ENCODE data around the gene ODAD4. TPM values are rescaled to one million over a fixed set of nuclear protein-coding genes. Genes with fewer than 3 reads are reported as not detected.

ODAD4 gene
- total RNA-seq, 4 donors from 2014 or later: 3.7 to 5.4 (median 5.2) TPM

DNA sequence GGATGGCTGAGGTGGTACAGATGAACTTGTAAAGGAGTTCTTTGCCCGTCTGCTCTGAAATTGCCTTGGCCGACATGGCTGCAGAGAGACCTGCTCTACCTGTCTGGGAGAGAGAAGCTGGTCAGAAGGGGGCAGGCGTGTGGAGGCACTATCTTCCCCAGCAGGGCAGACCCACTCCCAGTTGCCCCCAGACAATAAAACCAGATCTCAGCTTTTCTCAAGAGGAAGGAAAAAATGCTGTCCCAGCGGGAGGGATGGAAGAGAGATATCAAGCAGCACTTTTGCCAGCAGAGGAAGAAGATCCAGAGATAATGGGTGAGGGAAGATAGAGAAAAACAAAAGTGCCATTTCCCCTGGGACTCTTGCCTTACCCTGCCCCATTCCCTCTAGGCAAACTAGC is 16.6 kb upstream of the ODAD4 start:
- WGBS, 2 donors: 82 to 87% methylated on average over 4 of the region's 4 CpGs
- H3K36me3 ChIP-seq: peaks cover 7 to 50% (median 13%) of the 10 kb centered on the region in 3 donors

DNA sequence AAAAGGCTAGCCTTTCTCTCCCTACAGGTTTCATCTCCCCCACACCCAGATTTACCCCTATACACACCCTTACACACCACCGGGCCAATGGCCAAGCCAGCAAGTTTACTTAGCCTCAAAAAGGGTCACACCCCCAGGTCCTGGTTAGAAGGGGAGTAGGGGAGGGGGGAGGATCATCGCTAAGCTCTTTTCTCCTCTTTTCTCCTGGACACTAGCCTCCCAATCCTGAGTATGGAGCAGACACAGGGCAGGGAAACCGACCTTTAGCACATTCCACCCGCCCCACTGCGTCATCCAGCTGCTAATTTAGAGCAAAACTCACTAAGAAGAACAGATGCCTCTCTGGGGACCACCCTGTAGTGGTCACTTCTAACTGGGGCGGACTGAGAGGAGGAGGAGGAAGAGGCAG is 16.1 kb upstream of the ODAD4 start:
- Histone ChIP-seq H3K27me3 (no peaks in the 10 kb centered on the region), H3K9me3 (no peaks in the 10 kb centered on the region), H3K36me3 (peaks cover 7 to 44% (median 13%) of the 10 kb centered on the region in 3 donors), H3K4me3 (no peak overlapping the region), H3K4me1 (peaks cover 0 to 60% (median 29%) of the 10 kb centered on the region in 4 donors), H3K27ac (peak overlapping the region in 2 of 4 donors; percentile 11 to 57)
- TF ChIP-seq EP300 (IDR thresholded peaks at IDR 0.05) (peak in 1 of 2 donors; percentile 20), POLR2A (IDR thresholded peaks at IDR 0.05) (no peak)
- TF ChIP-seq, protein P1, sequence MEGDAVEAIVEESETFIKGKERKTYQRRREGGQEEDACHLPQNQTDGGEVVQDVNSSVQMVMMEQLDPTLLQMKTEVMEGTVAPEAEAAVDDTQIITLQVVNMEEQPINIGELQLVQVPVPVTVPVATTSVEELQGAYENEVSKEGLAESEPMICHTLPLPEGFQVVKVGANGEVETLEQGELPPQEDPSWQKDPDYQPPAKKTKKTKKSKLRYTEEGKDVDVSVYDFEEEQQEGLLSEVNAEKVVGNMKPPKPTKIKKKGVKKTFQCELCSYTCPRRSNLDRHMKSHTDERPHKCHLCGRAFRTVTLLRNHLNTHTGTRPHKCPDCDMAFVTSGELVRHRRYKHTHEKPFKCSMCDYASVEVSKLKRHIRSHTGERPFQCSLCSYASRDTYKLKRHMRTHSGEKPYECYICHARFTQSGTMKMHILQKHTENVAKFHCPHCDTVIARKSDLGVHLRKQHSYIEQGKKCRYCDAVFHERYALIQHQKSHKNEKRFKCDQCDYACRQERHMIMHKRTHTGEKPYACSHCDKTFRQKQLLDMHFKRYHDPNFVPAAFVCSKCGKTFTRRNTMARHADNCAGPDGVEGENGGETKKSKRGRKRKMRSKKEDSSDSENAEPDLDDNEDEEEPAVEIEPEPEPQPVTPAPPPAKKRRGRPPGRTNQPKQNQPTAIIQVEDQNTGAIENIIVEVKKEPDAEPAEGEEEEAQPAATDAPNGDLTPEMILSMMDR (IDR thresholded peaks at IDR 0.05): no peak
- DNase-seq (ENCODE audit: low spot score in 2 of 2): peak; percentile 31 to 65
- WGBS, 2 donors: 30 to 37% methylated on average over 6 of the region's 6 CpGs

More for the DNA sequence above, 16.6 kb upstream of the ODAD4 start:
- H3K27me3 ChIP-seq: no peaks in the 10 kb centered on the region
- H3K9me3 ChIP-seq: no peaks in the 10 kb centered on the region
- no peak for DNase-seq (ENCODE audit: low spot score in 2 of 2)
- no peak overlapping the region for H3K4me3 ChIP-seq
- H3K27ac ChIP-seq: peak overlapping the region in 2 of 4 donors; percentile 11 to 25
- peaks cover 0 to 58% (median 28%) of the 10 kb centered on the region in 4 donors for H3K4me1 ChIP-seq
- no peak for TF ChIP-seq POLR2A (IDR thresholded peaks at IDR 0.05)
- TF ChIP-seq EP300 (IDR thresholded peaks at IDR 0.05): no peak
- TF ChIP-seq, protein P1 (IDR thresholded peaks at IDR 0.05): no peak

DNA sequence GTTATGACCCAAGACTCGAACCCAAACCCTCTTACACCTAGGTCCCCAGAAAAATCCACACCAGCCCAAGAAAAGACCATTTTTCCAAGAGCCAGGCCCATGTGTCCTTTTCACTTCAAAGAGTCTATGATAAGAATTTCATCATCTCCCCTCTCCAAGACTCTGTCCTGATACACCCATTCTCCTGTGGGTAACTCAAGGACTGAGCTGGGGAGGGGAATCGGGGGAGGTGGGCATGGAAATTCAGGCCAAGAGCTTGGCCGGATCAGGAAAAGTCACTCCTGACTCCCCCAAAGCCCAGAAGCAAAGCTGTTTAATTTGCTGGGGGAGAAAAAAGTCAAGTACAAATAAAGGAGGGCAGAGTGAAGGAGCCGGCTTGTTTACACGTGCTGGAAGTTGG is 15.4 kb upstream of the ODAD4 start:
- Histone ChIP-seq H3K9me3 (no peaks in the 10 kb centered on the region), H3K36me3 (peaks cover 7 to 38% (median 8%) of the 10 kb centered on the region in 3 donors), H3K4me3 (no peak overlapping the region), H3K27ac (peak overlapping the region in 1 of 4 donors; percentile 57), H3K4me1 (peaks cover 0 to 67% (median 32%) of the 10 kb centered on the region in 4 donors), H3K27me3 (no peaks in the 10 kb centered on the region)
- no peak for TF ChIP-seq EP300 (IDR thresholded peaks at IDR 0.05)
- TF ChIP-seq POLR2A (IDR thresholded peaks at IDR 0.05): no peak
- TF ChIP-seq, protein P1 (IDR thresholded peaks at IDR 0.05): no peak
- no peak for DNase-seq (ENCODE audit: low spot score in 2 of 2)
- WGBS, 2 donors: 69 to 73% methylated on average over 5 of the region's 5 CpGs

DNA sequence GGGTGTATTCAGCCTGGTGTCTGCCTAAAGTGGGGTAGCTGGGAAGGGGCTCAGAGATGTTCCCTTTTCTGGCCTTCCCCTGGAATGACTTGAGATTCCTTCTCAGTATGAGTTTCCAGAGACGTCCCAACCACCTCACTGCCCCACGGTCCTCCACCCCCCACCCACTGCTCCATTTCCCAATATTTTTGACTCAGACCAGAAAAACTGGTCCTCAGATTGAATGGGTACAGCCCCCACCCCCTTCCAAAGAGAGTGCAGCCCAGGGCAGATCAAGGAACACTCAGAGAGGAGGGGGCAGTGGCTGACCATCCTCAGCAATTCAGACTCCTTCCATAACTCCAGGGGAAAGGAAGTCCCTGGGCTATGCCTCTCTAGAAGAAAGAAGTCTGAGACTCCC is 14.9 kb upstream of the ODAD4 start:
- Histone ChIP-seq H3K27ac (peak overlapping the region in 1 of 4 donors; percentile 57), H3K4me1 (peaks cover 0 to 67% (median 32%) of the 10 kb centered on the region in 4 donors), H3K36me3 (peaks cover 2 to 32% (median 6%) of the 10 kb centered on the region in 3 donors), H3K4me3 (no peak overlapping the region), H3K27me3 (no peaks in the 10 kb centered on the region), H3K9me3 (no peaks in the 10 kb centered on the region)
- WGBS, 2 donors: 60 to 61% methylated on average over 2 of the region's 2 CpGs
- no peak for DNase-seq (ENCODE audit: low spot score in 2 of 2)
- no peak for TF ChIP-seq POLR2A (IDR thresholded peaks at IDR 0.05)
- TF ChIP-seq, protein P1 (IDR thresholded peaks at IDR 0.05): no peak
- TF ChIP-seq EP300 (IDR thresholded peaks at IDR 0.05): no peak

DNA sequence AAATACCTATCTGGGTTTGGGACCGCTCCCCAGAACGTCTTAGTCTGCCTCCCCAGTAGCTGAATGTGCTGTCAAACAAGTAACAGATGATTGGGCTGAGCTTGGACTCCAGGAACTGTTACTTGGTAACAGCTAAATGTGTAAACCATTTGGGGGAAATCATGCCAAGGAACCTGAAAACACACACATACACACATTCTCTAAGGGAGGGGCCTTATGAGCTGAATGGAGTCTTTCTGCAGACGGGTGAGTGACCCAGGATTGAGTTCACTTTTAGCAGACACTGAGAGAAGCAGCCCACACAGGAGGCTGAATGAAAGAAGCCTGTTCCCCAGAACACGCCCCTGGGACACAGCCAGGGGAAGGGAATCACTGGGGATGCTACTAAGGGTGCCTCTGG is 13.2 kb upstream of the ODAD4 start:
- TF ChIP-seq EP300 (IDR thresholded peaks at IDR 0.05): peak in 1 of 2 donors; percentile 40
- TF ChIP-seq, protein P1 (IDR thresholded peaks at IDR 0.05): no peak
- peak; percentile 28 to 30 for DNase-seq (ENCODE audit: low spot score in 2 of 2)
- H3K4me1 ChIP-seq: peaks cover 0 to 67% (median 32%) of the 10 kb centered on the region in 4 donors
- no peaks in the 10 kb centered on the region for H3K27me3 ChIP-seq
- H3K27ac ChIP-seq: peak overlapping the region in 3 of 4 donors; percentile 91
- H3K9me3 ChIP-seq: no peaks in the 10 kb centered on the region
- 29 to 31% methylated on average over 4 of the region's 4 CpGs for WGBS, 2 donors
- peaks cover 0 to 16% (median 0%) of the 10 kb centered on the region in 3 donors for H3K36me3 ChIP-seq
- H3K4me3 ChIP-seq: peak overlapping the region in 1 of 4 donors; percentile 96

All from tibial nerve (tissue), 4 donors.